Measurements from ENCODE around the gene NR1I3. TPM values are rescaled to one million over a fixed set of nuclear protein-coding genes. Genes with fewer than 3 reads are reported as not detected.
A peak's percentile ranks its signal among the peaks of the same experiment; 100 is the strongest.

The NR1I3 gene
- total RNA-seq, 1 donor from 2014 or later = not detected

- Mint-ChIP-seq H3K36me3 (peaks cover 27% of the 10 kb centered on the region), H3K4me1 (peaks cover 13% of the 10 kb centered on the region), H3K4me3 (no peak within 1 kb of the TSS), H3K9me3 (no peaks in the 10 kb centered on the region), H3K27me3 (ENCODE audit: insufficient read depth, low read depth) (peaks cover 6% of the 10 kb centered on the region), H3K27ac (no peak within 1 kb of the TSS)
- no peak within 1 kb of the TSS for H3K9ac ChIP-seq
- H2AFZ ChIP-seq (replicated peaks) = no peak within 1 kb of the TSS
- peaks cover 21% of the 10 kb centered on the region for H3F3A ChIP-seq (ENCODE audit: low read depth)
- no peaks in the 10 kb centered on the region for H3K27me3 ChIP-seq
- peaks cover 11% of the 10 kb centered on the region for H3K36me3 ChIP-seq
- H3K9me3 ChIP-seq (ENCODE audit: low read depth) = no peaks in the 10 kb centered on the region
- DNase-seq (ENCODE audit: low spot score) = no peak
- no peak within 1 kb of the TSS for H3K4me3 ChIP-seq
- H3K79me2 ChIP-seq (ENCODE audit: low read depth) = no peaks in the 10 kb centered on the region
- TF ChIP-seq EZH2phosphoT487 (IDR thresholded peaks at IDR 0.05) (no peak), EZH2 (IDR thresholded peaks at IDR 0.05) (no peak)
- TF ChIP-seq, protein P1, sequence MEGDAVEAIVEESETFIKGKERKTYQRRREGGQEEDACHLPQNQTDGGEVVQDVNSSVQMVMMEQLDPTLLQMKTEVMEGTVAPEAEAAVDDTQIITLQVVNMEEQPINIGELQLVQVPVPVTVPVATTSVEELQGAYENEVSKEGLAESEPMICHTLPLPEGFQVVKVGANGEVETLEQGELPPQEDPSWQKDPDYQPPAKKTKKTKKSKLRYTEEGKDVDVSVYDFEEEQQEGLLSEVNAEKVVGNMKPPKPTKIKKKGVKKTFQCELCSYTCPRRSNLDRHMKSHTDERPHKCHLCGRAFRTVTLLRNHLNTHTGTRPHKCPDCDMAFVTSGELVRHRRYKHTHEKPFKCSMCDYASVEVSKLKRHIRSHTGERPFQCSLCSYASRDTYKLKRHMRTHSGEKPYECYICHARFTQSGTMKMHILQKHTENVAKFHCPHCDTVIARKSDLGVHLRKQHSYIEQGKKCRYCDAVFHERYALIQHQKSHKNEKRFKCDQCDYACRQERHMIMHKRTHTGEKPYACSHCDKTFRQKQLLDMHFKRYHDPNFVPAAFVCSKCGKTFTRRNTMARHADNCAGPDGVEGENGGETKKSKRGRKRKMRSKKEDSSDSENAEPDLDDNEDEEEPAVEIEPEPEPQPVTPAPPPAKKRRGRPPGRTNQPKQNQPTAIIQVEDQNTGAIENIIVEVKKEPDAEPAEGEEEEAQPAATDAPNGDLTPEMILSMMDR (IDR thresholded peaks at IDR 0.05) = no peak
- peaks cover 3% of the 10 kb centered on the region for H4K20me1 ChIP-seq (ENCODE audit: low read depth)
- H3K27ac ChIP-seq = no peak within 1 kb of the TSS
- peaks cover 6% of the 10 kb centered on the region for H3K4me1 ChIP-seq
- H3K4me2 ChIP-seq = no peak within 1 kb of the TSS
Measured at GRCh38 chr1:161215076-161215475, 22.9 kb downstream of the NR1I3 start, which contains the start of gene FCER1G. Gene FCER1G (plus strand): TSS chr1:161215295. CDS start chr1:161215322, 27 bp downstream.

DNA sequence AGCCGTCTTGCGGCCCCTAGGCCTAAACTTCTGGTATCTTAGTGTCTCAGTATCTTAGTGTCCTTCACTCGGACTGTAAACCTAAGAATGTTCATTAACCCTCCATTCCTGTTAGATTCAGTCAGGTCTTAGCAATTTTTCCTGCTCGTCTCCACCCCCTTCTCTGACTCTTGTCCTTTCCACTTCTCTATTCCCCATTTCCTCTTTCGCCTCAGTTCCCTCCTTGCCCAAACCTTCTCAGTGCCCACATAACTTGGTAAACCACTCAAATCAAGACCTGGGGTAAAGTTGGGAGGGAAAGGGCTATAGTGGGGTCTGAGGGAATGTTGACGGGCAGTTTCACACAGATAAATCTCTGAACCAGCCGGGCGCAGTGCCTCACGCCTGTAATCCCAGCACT lies 23.6 kb downstream of the NR1I3 start:
- Histone ChIP-seq H3K9ac (no peak overlapping the region), H3K27me3 (no peaks in the 10 kb centered on the region), H3K36me3 (peaks cover 13% of the 10 kb centered on the region), H2AFZ (replicated peaks) (no peak overlapping the region), H3F3A (ENCODE audit: low read depth) (peaks cover 25% of the 10 kb centered on the region), H3K4me3 (no peak overlapping the region), H3K4me1 (peaks cover 6% of the 10 kb centered on the region), H3K79me2 (ENCODE audit: low read depth) (no peaks in the 10 kb centered on the region), H3K27ac (no peak overlapping the region), H3K4me2 (no peak overlapping the region), H3K9me3 (ENCODE audit: low read depth) (no peaks in the 10 kb centered on the region), H4K20me1 (ENCODE audit: low read depth) (peaks cover 5% of the 10 kb centered on the region)
- H3K27ac Mint-ChIP-seq = no peak overlapping the region
- peaks cover 15% of the 10 kb centered on the region for H3K4me1 Mint-ChIP-seq
- H3K27me3 Mint-ChIP-seq (ENCODE audit: insufficient read depth, low read depth) = peaks cover 8% of the 10 kb centered on the region
- DNase-seq (ENCODE audit: low spot score) = no peak
- H3K4me3 Mint-ChIP-seq = no peak overlapping the region
- TF ChIP-seq EZH2phosphoT487 (IDR thresholded peaks at IDR 0.05) (no peak), EZH2 (IDR thresholded peaks at IDR 0.05) (no peak)
- TF ChIP-seq, protein P1 (IDR thresholded peaks at IDR 0.05) = no peak
- H3K9me3 Mint-ChIP-seq = no peaks in the 10 kb centered on the region
- H3K36me3 Mint-ChIP-seq = peaks cover 30% of the 10 kb centered on the region

DNA sequence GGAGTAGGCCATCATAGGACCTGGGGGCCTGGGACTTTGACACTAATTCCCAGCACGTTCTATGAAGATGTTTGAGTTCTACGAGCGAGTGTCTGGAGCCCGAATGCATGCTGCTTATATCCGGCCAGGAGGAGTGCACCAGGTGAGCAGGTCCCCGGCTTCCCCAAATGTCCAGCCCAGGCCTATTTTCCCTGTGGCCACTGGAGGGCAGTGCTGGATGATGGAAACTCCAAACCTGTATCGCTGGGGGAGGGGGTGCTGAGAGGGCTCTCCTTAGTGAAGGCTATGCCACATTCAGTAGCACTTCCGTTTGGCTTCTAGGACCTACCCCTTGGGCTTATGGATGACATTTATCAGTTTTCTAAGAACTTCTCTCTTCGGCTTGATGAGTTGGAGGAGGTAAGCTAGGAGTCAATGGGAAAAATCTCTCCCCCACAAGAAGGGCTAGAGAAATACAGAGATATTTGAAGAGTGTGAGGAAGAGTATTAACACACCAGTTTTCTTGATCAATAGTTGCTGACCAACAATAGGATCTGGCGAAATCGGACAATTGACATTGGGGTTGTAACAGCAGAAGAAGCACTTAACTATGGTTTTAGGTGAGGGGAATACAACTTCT lies 28.1 kb downstream of the NR1I3 start:
- no peak overlapping the region for H3K4me3 Mint-ChIP-seq
- no peaks in the 10 kb centered on the region for H3K9me3 Mint-ChIP-seq
- H3K4me3 ChIP-seq = no peak overlapping the region
- H3K4me1 ChIP-seq = no peaks in the 10 kb centered on the region
- H3F3A ChIP-seq (ENCODE audit: low read depth) = peaks cover 28% of the 10 kb centered on the region
- H3K27me3 Mint-ChIP-seq (ENCODE audit: insufficient read depth, low read depth) = peaks cover 6% of the 10 kb centered on the region
- peak; percentile 90 for DNase-seq (ENCODE audit: low spot score)
- peaks cover 5% of the 10 kb centered on the region for H3K4me1 Mint-ChIP-seq
- no peak overlapping the region for H3K27ac ChIP-seq
- H3K27me3 ChIP-seq = no peaks in the 10 kb centered on the region
- no peaks in the 10 kb centered on the region for H3K9me3 ChIP-seq (ENCODE audit: low read depth)
- no peak overlapping the region for H3K9ac ChIP-seq
- H3K36me3 ChIP-seq = peaks cover 13% of the 10 kb centered on the region
- peaks cover 37% of the 10 kb centered on the region for H3K36me3 Mint-ChIP-seq
- no peak overlapping the region for H3K27ac Mint-ChIP-seq
- peaks cover 5% of the 10 kb centered on the region for H4K20me1 ChIP-seq (ENCODE audit: low read depth)
- TF ChIP-seq EZH2phosphoT487 (IDR thresholded peaks at IDR 0.05) = no peak
- TF ChIP-seq, protein P1 (IDR thresholded peaks at IDR 0.05) = peak; percentile 97
- H3K79me2 ChIP-seq (ENCODE audit: low read depth) = peaks cover 3% of the 10 kb centered on the region
- H3K4me2 ChIP-seq = no peak overlapping the region
- H2AFZ ChIP-seq (replicated peaks) = no peak overlapping the region

Data from neural progenitor cell (in vitro differentiated cells).